Activated CD4-positive, alpha-beta T cell treated with anti-CD3 and anti-CD28 coated beads, Interleukin-2, amount 50 U/mL, for 1 hour (primary cell): ENCODE measurements around the gene WDR5.
A peak's percentile ranks its signal among the peaks of the same experiment; 100 is the strongest.

Source experiments
- DNase-seq: peaks from one replicate; pipeline ENCODE4 v3.0.0-alpha.2; 2020

WDR5 gene

GRCh38 chr9:134159566-134160245, 23.8 kb downstream of the WDR5 start:
- no peak for DNase-seq

DNA sequence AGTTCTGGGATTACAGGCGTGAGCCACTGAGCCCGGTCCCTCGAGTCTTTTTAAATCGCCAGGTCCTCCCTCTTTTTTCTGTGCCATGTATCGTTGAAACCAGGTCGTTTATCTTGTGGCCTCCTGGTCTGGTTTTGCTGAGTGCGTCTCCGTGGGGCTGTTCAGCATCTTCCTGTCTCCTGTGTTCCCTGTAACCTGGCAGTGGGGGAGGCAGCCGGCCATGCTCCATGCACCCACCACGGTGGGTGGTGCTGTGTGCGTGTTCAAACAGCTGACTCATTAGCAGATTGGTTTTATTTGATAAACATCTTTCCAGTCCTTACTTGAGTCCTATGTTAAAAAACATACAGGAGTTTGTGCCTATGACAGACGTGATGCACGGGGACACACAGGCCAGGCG, 25.8 kb downstream of the WDR5 start:
- DNase-seq = no peak

DNA sequence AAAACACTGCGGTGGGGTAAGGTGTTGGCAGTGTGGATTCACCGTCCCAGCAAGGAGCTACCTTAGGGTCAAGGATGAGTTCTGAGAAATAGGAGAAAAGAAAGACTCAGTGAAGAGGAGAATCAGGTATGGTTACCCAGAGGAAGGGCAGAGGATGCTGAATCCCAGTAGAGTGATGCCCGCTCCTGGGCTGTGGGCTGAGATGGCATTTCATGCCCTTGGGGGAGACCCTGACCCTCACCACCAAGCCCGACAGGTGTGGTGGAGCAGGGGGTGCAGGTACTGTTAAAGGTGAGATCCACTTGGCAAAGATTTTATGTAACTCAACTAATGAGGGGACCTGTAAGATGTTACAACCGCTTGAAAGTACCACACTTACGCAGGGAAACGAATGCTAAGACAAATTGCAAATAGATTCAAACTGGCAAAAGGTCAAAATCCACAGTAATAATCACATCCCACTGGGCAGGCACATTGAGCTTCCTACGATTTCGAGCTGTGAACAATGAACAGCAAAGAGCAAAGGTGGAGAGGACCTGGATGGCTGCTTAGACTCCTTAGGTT, 26.4 kb downstream of the WDR5 start:
- no peak for DNase-seq

GRCh38 chr9:134162926-134163370, 27.1 kb downstream of the WDR5 start:
- DNase-seq = no peak

DNA sequence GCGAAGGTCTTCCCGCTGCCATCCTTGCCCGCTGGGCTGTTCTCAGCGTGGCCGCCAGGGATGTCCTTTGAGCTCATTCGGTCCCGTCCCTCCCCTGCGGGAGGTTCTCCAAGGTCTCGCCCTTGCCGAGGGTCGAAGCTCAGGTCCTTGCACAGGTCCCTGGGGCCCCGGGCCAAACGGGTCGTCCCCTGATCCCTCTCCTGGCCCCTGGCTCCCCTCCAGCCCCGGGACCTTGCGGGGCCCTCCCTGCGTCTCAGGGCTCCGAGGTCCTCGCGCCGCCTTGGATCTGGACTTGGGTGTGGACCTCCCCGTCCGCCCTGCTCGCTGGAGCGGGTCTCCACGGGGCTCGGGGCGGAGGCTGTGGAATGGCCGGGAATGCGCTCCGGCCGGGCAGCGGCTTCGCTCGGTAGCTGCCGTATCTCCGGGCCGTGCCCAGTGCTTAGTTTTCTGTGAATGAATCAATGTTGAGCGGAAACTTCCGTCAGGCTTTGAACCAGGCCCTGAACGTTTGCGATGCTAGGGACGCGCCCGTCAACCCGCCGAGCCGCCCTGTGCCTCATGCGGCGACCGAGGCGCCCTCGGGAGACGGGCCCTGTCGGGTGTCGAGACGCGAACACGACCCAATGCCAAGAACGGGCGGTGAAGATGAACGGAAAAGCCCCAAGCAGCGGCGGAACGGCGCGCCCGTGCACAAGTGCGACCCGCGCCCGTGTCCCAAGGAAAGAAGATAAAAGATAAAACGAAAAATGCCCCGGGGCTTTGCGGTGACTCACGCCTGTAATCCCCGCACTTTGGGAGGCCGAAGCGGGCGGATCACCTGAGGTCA, 27.7 kb downstream of the WDR5 start:
- DNase-seq = peak; percentile 63

DNA sequence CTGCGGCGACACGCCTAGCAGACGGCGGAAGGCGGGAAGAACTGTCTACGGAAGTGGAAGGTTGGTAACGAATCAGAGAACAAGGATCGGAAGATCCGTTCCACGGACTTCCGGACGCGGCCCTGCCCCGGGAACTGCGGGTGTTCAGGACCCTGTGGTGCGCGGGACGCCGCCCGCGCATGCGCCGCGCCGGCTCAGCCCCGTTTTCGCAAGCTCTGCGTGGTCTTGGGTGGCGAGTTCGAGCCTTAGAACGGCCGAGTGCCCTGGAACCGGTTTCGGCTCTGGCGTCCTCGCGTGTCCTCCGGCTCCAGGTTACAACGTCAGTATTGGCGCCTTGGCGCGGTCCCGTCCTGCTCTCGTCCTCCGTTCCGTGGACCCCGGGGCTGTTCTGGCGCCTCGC, 29.0 kb downstream of the WDR5 start:
- DNase-seq = no peak

DNA sequence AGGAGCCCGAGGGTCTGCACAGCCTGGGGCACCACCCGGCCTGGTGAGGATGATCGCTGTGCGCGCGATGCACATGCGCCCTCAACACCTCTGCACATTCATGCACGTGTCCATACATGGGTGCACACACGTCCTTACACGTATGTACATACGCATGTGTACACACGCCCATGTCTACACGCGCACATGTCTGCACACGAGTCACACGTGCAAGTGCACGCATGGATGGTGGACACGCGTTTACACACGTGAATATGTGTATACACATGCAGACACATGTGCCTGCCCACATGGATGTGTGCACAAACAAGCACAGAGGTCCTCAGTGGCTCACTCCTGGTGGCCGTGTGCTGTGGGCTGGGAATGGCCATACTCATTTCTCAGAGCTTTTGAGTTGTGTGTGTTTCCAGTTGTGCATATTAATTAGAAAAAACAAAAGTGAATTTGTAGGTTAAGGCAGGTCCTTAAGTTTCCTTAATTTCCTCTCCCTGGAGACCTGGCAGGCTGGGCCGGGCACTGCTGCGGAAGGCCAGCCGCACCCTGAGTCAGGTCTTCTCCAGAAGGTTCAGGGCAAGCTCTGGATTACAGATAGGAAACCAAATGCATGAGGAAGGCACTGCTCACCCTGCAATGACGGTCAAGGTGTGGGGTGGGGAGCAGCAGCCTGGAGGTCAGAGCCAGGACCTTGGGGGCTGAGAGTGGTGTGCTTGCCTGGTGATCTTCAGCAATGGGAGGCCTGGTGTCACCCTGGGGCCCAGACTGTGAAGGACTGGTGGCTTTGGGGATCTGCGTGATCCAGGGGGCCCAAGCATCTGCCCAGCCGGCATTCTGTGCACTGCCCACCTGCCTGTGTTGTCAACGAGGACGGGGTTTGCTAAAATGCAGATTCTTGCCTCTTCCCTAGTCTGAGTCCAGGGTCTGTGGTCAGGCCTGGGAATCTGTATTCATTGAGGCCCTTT, 29.8 kb downstream of the WDR5 start:
- peak; percentile 29 for DNase-seq

DNA sequence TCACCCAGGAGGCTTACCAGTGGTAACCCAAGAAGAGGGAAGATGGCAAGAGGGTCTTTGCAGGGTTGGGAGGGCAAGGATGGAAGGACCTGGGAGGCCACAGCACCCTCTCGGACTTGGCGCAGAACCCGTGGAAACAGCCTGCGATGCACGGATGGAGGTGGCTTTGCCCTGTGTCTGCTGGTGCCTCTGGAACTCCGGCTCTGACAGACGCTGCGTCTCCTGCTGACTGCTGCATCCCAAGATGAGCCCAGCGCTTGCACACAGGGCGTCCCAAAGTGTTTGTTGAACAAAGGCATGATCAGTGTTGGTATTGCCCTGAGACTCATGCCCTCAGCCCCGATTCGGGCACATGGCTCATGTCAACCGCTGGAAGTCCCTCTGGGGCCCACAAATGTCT, 30.5 kb downstream of the WDR5 start:
- no peak for DNase-seq

DNA sequence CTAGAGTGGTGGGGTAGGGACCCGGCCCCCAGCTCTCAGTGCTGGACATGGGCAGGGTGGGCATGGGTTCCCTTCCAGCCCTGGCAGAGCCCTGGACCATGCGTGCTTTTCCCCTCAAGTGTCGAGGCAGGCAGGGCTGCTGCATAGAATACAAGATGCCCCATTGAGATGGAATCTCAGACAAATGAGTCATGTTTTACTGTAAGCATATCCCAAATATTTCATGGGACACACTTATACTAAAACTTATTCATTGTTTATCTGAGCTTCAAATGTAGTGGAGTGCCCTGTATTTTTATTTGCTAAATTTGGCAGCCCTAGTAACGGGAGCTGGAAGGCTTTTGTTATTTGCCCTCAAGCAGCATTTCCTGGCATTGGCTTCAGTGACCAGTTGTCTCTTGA, 31.6 kb downstream of the WDR5 start:
- no peak for DNase-seq

DNA sequence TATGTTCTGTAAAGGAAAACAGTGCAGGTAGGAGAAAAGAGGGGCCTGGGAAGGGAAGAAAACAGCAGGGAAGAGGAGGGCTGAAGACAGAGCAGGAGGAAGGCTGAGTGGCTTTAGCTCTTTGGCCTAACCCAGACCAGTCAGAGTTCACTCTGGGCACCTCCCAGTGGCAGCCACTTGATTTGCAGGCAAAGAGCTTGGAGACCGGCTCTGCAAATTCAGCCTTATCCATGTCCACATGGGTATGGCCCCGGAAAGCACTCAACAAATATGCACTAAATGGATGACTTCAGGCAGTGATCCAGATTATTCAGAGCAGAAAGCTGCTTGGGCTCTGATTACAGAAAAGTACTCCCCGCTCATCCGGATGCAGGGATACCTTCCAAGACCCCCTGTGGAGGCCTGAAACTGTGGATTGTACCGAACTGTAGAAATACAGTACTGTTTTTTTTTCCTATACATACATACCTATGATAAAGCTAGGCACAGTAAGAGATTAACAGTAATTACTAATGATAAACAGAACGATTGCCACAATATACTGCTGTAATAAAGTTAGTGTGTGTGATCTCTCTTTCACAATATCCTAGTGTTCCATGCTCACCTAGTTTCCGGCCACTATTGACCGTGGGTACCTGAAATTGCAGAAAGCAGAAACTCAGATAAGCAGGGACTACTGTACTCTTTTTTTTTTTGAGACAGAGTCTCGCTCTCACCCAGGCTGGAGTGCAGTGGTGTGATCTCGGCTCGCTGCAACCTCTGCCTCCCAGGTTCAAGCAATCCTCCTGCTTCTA, 33.1 kb downstream of the WDR5 start:
- no peak for DNase-seq

GRCh38 chr9:134169724-134170401, 34.0 kb downstream of the WDR5 start:
- no peak for DNase-seq

DNA sequence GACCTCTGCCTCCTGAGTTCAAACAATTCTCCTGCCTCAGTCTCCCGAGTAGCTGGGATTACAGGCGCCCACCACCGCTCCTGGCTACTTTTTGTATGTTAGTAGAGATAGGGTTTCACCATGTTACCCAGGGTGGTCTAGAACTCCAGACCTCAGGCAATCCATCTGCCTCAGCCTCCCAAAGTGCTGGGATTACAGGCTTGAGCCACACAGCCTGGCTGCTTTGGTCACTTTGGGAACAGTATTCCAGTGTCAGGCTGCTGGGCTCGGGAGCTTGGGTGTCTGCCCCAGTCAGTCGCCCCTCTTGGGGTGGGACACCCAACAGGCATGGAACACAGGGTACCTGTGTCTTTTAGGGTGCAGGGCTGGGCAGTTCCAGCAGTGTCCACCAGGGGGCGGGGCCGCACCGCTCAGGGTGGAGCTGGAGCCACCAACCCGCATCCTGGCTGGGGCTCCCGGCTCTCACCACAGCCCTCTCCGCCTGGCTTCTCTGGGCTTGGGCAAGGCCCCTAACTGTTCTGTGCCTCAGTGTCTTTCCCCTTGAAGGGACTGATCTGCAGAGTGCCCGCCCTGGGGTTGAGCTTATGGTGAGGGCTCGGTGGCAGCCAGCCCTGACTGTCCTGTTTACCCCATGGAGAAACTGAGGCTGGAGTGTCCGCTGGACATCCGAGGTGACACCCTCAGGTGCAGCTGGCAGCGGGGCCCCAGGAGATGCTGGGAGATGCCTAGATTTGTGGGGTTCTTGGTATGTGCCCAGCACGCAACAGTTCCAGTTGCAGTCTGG, 34.8 kb downstream of the WDR5 start:
- DNase-seq = no peak

DNA sequence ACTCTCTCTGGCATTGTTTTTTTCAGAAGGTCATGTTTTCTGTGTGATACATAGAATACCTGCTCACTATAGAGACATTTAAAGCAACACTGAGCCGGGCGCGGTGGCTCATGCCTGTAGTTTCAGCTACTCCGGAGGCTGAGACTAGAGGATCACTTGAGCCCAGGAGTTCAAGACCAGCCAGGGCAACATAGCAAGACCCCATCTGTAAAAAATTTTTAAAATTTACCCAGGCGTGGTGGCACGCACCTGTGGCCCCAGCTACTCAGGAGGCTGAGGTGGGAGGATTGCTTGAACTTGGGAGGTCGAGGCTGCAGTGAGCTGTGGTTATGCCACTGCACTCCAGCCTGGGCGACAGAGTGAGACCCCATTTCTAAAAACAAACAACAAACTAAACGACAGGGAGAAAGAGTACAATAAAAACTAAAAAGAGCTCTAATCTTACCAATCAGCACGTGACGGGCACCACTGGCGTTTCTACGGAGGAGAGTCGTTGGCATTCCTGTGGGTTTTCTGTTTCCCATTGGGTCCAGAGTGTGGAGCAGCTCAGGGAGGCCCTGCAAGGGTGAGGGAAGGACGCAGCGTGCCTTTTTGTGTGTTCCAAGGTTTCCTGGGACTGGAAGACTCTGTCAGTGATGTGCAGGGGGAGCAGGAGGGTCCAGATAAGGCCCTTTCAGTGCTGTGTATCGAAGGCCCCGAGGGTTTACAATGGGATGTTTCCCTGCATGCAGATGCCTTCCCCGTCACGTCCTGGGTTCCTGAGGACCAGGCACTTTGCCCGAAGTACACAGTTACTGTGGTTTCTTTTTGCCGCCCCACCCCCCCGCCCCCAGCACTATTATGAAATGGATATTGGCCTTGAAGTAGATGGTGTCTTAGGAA, 35.7 kb downstream of the WDR5 start:
- DNase-seq = no peak

DNA sequence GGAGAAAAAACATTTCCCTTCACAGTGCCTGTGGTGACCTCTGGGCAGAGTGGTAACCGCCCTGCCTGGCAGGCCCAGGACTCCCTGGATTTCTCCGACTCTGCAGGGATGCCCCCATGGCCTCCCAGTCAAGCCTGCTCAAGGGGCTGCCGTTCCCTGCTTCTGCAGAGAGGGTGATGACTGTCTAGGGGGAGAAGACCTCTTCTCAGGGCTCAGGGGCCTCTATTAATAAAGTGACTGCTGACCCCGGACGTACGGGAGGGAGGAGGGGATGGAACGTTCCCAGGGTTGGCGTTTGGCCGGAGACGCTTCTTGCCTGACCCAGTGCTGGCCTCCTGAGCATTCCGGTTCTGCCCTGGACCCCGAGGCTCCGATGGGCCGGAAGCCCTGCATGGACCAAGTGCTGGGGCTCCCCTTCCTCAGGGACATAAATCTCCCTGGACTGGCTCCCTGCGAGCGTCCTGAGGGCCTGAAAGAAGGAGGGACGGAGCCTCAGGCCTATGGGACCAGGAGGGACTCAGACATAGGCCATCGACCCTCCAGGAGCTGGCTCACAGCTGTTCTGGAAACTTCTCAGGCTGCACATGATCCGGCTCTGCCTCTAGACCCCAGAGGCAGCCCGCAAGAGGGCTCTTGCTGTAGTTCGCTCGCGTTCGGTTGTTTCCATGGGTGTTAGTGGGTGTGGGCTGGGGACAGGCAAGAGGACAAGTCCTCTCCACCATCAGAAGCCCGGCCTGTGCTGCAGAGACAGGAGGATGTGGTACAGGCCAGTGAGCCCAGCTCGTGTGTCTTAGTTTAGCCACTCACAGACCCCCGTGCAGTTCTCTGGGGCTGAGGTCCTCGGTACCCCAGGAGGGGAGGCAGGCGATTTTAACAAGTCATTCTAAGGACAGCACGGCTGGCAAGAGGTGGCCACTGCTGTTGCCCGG, 36.6 kb downstream of the WDR5 start:
- no peak for DNase-seq

- no peak for DNase-seq
Observed at GRCh38 chr9:134173127-134174072, 37.5 kb downstream of the WDR5 start.

DNA sequence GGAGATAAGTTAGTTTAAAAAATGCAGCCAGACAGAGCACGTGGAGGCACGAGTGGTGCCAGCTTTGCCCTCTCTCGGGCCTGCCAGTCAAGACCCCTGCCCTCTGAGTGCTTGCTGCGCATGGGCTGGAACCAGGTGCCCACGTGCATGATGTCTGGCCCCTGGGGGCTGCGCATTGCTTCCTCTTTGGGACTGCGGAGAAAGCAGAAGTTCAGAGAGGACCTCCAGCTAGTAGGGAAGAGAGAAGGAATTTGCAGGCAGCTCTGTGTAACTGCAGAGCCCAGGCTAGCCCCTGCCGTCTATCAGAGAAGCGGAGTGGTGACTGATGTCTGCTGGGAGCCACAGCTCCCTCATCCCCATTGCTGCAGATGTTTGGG, 38.2 kb downstream of the WDR5 start:
- no peak for DNase-seq
